Loucy (cell line): ENCODE measurements around the gene GHRH.

ENCODE experiments used
- EZH2phosphoT487 ChIP-seq: fragments of 200-600 bp; IDR thresholded peaks from 2 replicates; pipeline ENCODE4 v1.6.1; 2018; ENCODE audit warnings: antibody characterized with exemption, mild to moderate bottlenecking, moderate library complexity, borderline replicate concordance
- TF ChIP-seq, protein P1 (sequence below): fragments of 200-600 bp; sonication (generic); conservative IDR thresholded peaks from 2 replicates; pipeline ENCODE4 v1.5.1; 2014; ENCODE audit warnings: mild to moderate bottlenecking, antibody characterized with exemption, low read length

DNA sequence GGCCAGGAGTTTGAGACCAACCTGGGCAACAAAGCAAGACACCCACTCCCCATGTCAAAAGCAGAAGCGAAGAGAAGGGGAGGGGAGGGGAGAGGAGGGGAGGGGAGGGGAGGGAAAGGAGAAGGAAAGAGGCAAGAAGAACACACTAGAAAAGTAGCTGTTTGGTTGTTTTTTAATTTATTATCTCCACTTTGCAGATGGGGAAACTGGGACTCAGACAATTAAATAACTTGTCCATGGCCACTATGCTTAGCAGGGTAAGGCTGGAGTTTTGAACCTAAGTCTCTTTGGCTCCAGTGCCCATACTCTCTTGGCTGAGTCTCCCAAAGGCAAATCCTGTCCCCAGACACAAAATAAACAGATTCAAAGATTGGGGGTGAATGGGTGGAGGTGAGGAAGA is 12.4 kb upstream of the GHRH start:
- TF ChIP-seq, protein P1, sequence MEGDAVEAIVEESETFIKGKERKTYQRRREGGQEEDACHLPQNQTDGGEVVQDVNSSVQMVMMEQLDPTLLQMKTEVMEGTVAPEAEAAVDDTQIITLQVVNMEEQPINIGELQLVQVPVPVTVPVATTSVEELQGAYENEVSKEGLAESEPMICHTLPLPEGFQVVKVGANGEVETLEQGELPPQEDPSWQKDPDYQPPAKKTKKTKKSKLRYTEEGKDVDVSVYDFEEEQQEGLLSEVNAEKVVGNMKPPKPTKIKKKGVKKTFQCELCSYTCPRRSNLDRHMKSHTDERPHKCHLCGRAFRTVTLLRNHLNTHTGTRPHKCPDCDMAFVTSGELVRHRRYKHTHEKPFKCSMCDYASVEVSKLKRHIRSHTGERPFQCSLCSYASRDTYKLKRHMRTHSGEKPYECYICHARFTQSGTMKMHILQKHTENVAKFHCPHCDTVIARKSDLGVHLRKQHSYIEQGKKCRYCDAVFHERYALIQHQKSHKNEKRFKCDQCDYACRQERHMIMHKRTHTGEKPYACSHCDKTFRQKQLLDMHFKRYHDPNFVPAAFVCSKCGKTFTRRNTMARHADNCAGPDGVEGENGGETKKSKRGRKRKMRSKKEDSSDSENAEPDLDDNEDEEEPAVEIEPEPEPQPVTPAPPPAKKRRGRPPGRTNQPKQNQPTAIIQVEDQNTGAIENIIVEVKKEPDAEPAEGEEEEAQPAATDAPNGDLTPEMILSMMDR, result no peak
- no peak for TF ChIP-seq EZH2phosphoT487
